Mononuclear cell (primary cell): Measurements from ENCODE around the gene SEPTIN7. TPM values are rescaled to one million over a fixed set of nuclear protein-coding genes. Genes with fewer than 3 reads are reported as not detected.

Source experiments
- H3K27me3 ChIP-seq: 2 replicates; pipeline ENCODE4 v1.6.0; 2011; ENCODE audit warnings: low read length, control low read depth; ENCODE audit not compliant: insufficient read depth
- H3K4me1 ChIP-seq: 2 replicates; pipeline ENCODE4 v1.5.1; 2011; ENCODE audit warnings: mild to moderate bottlenecking, low read length, control low read depth; ENCODE audit not compliant: insufficient read depth
- H3K4me3 ChIP-seq: 2 replicates; pipeline ENCODE4 v1.5.1; 2011; ENCODE audit warnings: mild to moderate bottlenecking, low read length, moderate library complexity
- H3K9me3 ChIP-seq: 2 replicates; pipeline ENCODE4 v1.5.1; 2011; ENCODE audit warnings: low read depth, mild to moderate bottlenecking, control low read depth, low read length
- total RNA-seq: library from RNA; depleted of rRNA; stranded (reverse); fragments of >200 nt; gene quantifications from one replicate; pipeline ENCODE4 v1.2.3, GENCODE V29; 2012

Gene SEPTIN7
- total RNA-seq, 1 donor: 306 TPM

DNA sequence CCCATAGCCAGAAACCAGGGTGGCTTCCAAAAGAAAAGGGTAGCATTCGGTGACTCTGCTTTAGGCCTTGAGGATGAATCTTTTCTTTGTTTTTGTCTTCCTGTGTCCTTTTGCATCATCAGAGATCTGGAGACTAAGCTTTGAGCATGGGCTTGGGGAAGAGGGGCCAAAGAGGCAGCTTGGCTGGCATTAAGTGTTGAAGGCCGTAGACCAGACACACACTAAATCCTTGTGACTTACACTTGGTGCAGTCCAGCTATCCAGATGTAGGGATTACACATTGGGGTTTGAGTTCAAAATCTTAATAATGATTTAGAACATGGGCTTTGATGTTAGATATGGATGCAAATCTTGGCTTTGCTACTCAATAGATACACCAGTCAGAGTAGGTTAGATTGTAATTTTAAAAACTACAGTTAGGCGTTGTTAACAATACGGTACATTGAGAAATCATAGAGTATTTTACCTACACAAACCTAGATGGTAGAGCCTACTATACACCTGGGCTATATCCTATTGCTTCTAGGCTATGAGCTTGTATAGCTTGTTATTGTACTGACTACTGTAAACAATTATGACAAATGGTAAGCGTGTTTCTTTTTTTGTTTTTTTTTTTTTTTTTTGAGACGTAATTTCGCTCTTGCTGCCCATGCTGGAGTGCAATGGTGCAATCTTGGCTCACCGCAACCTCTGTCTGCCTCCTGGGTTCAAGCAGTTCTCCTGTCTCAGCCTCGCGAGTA, 3.5 kb downstream of the SEPTIN7 start:
- peaks cover 40% of the 10 kb centered on the region for H3K4me1 ChIP-seq
- H3K9me3 ChIP-seq: no peaks in the 10 kb centered on the region
- H3K4me3 ChIP-seq: no peak overlapping the region
- no peaks in the 10 kb centered on the region for H3K27me3 ChIP-seq

- Histone ChIP-seq H3K27me3 (no peaks in the 10 kb centered on the region), H3K9me3 (no peaks in the 10 kb centered on the region), H3K4me1 (peaks cover 37% of the 10 kb centered on the region), H3K4me3 (no peak overlapping the region)
Observed at GRCh38 chr7:35805876-35806275, 5.0 kb downstream of the SEPTIN7 start.

DNA sequence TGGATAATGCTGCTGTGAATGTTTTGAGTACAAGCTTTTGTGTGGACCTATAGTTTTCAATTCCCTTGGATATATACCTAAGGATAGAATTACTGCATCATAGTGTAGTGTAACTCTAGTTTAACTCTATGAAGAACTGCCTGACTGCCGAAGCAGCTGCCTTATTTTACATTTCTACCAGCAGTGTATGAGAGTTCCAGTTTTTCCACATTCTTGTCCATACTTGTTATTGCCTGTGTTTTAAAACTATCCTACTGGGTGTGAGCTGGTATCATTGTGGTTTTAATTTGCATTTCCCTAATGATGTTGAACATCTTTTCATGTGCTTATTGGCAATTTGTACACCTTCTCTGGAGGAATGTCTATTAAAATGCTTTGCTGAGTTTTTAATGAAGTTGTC, 15.7 kb downstream of the SEPTIN7 start:
- H3K4me1 ChIP-seq: peaks cover 4% of the 10 kb centered on the region
- H3K4me3 ChIP-seq: no peak overlapping the region
- peaks cover 32% of the 10 kb centered on the region for H3K9me3 ChIP-seq
- H3K27me3 ChIP-seq: no peaks in the 10 kb centered on the region

DNA sequence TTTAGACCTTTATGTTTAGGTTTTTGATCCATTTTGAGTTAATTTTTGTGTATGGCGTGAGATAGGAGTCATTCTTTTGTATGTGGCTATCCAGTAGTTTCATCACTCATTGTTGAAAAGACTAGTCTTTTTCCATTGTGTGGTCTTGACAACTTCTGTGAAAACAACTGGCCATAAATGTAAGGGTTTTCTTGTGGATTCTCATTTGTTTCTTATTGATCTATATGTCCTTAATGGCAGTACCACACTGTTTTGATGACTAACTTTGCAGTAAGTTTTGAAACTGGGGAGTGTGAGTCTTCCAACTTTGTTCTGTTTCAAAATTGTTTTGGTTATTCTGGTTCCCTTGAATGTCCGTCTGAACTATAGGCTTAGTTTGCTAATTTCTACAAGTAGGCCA, 16.3 kb downstream of the SEPTIN7 start:
- H3K9me3 ChIP-seq: peaks cover 32% of the 10 kb centered on the region
- H3K27me3 ChIP-seq: no peaks in the 10 kb centered on the region
- no peak overlapping the region for H3K4me3 ChIP-seq
- H3K4me1 ChIP-seq: peaks cover 4% of the 10 kb centered on the region

DNA sequence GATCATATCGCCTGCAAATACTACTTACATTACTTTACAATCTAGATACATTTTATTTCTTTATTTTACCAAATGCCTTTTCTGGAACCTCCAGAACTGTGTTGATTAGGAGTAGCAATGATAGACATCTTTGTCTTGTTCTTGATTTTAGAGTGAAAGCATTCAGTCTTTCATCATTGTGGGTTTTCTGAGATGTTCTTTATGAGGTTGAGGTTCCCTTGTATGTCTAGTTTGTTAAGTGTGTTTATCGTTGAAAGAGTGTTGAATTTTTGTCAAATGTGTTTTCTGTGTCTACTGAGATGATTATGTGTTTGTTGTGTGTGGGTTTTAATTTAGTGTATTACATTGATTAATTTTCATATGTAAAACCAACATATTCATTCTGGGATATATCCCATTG, 17.1 kb downstream of the SEPTIN7 start:
- Histone ChIP-seq H3K27me3 (no peaks in the 10 kb centered on the region), H3K4me1 (peaks cover 8% of the 10 kb centered on the region), H3K4me3 (no peak overlapping the region), H3K9me3 (peaks cover 32% of the 10 kb centered on the region)

- H3K27me3 ChIP-seq: no peaks in the 10 kb centered on the region
- H3K9me3 ChIP-seq: peaks cover 32% of the 10 kb centered on the region
- no peak overlapping the region for H3K4me3 ChIP-seq
- H3K4me1 ChIP-seq: peaks cover 4% of the 10 kb centered on the region
Observed at GRCh38 chr7:35818513-35818912, 17.7 kb downstream of the SEPTIN7 start.

- H3K27me3 ChIP-seq: no peaks in the 10 kb centered on the region
- H3K4me1 ChIP-seq: peaks cover 8% of the 10 kb centered on the region
- no peak overlapping the region for H3K4me3 ChIP-seq
- H3K9me3 ChIP-seq: peaks cover 32% of the 10 kb centered on the region
Observed at GRCh38 chr7:35819310-35819709, 18.5 kb downstream of the SEPTIN7 start.

DNA sequence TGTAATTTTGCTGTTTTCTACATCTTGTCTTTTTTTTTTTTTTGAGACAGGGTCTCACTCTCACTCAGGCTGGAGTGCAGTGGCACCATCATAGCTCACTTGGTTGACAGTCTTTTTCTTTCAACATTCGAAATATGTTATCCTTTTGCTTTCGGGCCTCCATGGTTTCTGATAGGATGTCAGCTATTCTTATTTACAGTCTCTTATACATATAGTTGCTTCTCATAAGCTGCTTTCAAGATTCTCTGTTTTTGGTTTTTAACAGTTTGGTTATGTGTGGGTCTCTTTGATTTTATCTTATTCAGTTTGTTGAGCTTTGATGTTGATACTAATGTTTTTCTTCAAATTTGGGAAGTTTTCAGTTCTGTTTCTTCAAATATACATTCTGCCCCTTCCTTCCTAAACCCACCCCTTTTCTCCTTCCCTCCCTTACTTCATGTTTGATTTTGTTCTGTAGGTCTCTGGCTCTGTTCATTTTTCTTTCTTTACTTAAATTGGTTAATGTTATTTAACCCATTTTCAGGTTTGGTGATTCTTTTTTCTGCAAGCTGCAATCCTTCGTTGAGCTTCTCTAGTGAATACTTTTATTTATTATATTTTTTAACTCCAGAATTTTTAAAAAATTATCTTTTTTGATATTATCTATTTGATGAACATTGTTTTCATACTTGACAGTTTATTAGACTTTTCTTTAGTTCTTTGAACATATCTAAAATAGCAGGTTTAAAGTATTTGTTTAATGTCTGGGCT, 19.3 kb downstream of the SEPTIN7 start:
- Histone ChIP-seq H3K4me1 (peaks cover 8% of the 10 kb centered on the region), H3K4me3 (no peak overlapping the region), H3K27me3 (no peaks in the 10 kb centered on the region), H3K9me3 (peaks cover 32% of the 10 kb centered on the region)

DNA sequence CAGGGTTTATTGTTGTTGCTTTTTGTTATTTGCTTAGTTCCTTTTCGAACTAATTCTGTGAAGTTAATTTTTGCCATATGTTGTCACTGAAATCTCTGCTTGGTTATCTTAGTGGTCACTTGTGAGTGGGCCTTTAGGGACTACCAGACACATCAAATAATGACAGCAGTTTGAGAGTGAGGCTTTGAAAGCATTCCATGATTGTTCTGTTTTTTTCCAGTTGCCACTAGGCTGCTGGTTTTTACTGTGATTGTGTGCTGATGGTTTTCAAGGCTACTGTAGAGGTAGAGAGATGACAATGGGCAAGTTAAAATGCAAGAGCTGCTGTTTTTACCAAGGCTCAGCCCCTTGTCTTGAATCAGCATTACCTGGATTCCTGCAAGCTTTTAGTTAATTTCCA, 20.0 kb downstream of the SEPTIN7 start:
- H3K4me1 ChIP-seq: peaks cover 8% of the 10 kb centered on the region
- peaks cover 32% of the 10 kb centered on the region for H3K9me3 ChIP-seq
- H3K27me3 ChIP-seq: no peaks in the 10 kb centered on the region
- H3K4me3 ChIP-seq: no peak overlapping the region

- Histone ChIP-seq H3K27me3 (no peaks in the 10 kb centered on the region), H3K4me1 (peaks cover 8% of the 10 kb centered on the region), H3K9me3 (peaks cover 27% of the 10 kb centered on the region), H3K4me3 (no peak overlapping the region)
Observed at GRCh38 chr7:35823440-35823839, 22.6 kb downstream of the SEPTIN7 start.

GRCh38 chr7:35825974-35826373, 25.1 kb downstream of the SEPTIN7 start:
- H3K4me1 ChIP-seq: peaks cover 25% of the 10 kb centered on the region
- H3K27me3 ChIP-seq: no peaks in the 10 kb centered on the region
- peaks cover 1% of the 10 kb centered on the region for H3K9me3 ChIP-seq
- H3K4me3 ChIP-seq: no peak overlapping the region

GRCh38 chr7:35826751-35827150, 25.9 kb downstream of the SEPTIN7 start:
- Histone ChIP-seq H3K9me3 (no peaks in the 10 kb centered on the region), H3K4me1 (peaks cover 25% of the 10 kb centered on the region), H3K4me3 (no peak overlapping the region), H3K27me3 (no peaks in the 10 kb centered on the region)

DNA sequence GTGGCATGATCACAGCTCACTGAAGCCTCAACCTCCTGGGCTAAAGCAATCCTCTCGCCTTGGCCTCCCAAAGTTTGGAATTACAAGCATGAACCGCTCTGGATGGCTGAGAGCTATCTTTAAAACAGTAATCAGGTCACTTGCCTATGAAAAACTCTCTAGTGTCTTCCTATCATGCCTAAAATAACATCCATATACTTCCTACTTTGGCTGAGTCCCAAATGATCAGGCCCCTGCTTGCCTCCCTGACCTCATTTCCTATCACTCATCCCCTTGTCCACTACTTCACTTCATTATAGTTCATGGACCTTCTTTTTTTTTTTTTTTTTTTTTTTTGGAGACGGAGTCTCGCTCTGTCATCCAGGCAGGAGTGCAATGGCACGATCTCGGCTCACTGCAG, 28.0 kb downstream of the SEPTIN7 start:
- no peak overlapping the region for H3K4me3 ChIP-seq
- H3K9me3 ChIP-seq: no peaks in the 10 kb centered on the region
- peaks cover 21% of the 10 kb centered on the region for H3K4me1 ChIP-seq
- no peaks in the 10 kb centered on the region for H3K27me3 ChIP-seq

- Histone ChIP-seq H3K9me3 (no peaks in the 10 kb centered on the region), H3K27me3 (no peaks in the 10 kb centered on the region), H3K4me1 (peaks cover 18% of the 10 kb centered on the region), H3K4me3 (no peak overlapping the region)
Observed at GRCh38 chr7:35831208-35831607, 30.4 kb downstream of the SEPTIN7 start.

GRCh38 chr7:35839860-35840854, 39.3 kb downstream of the SEPTIN7 start:
- Histone ChIP-seq H3K27me3 (no peaks in the 10 kb centered on the region), H3K4me3 (no peak overlapping the region), H3K4me1 (peaks cover 5% of the 10 kb centered on the region), H3K9me3 (no peaks in the 10 kb centered on the region)
